NB4 (cell line): ENCODE data around the gene PCDHGA1.
"Not testable (repeated sequence)": the region's sequence is repeated elsewhere in the genome, so short reads cannot be mapped to it uniquely, and the experiment has no call there.

Experiments
- DNase-seq: peaks from one replicate; pipeline ENCODE4 v3.0.0; 2010; ENCODE audit warnings: low read depth
- H3K4me3 ChIP-seq: one replicate; pipeline ENCODE4 v1.5.1; 2011; ENCODE audit warnings: mild to moderate bottlenecking, low read depth, low read length, moderate library complexity
- MYC ChIP-seq: IDR thresholded peaks from 2 replicates; pipeline ENCODE4 v1.6.1; 2011; ENCODE audit warnings: low read depth, low read length
- POLR2A ChIP-seq: IDR thresholded peaks from 2 replicates; pipeline ENCODE4 v1.6.1; 2011; ENCODE audit warnings: mild to moderate bottlenecking; ENCODE audit not compliant: insufficient read length; ENCODE audit errors: extremely low read depth
- TF ChIP-seq, protein P1 (sequence below): IDR thresholded peaks from 2 replicates; pipeline ENCODE4 v1.6.1; 2011; ENCODE audit warnings: low read depth, low read length
- TF ChIP-seq, protein P2 (sequence below): IDR thresholded peaks from one replicate; pipeline ENCODE4 v1.5.1; 2012; ENCODE audit warnings: low read depth, low read length

PCDHGA1 gene

DNA sequence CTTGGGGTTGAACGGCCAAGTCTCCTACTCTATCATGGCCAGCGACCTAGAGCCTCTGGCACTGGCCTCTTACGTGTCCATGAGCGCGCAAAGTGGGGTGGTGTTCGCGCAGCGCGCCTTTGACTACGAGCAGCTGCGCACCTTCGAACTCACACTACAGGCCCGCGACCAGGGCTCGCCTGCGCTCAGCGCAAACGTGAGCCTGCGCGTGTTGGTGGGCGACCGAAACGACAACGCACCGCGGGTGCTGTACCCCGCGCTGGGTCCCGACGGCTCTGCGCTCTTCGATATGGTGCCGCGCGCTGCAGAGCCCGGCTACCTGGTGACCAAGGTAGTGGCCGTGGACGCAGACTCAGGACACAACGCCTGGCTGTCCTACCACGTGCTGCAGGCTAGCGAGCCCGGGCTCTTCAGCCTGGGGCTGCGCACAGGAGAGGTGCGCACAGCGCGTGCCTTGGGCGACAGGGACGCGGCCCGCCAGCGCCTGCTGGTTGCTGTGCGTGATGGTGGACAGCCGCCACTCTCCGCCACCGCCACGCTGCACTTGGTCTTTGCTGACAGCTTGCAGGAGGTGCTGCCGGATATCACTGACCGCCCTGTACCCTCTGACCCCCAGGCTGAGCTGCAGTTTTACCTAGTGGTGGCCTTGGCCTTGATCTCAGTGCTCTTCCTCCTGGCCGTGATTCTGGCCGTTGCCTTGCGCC, 69.4 kb downstream of the PCDHGA1 start:
- TF ChIP-seq MYC (no peak), POLR2A (no peak)
- TF ChIP-seq, protein P1, sequence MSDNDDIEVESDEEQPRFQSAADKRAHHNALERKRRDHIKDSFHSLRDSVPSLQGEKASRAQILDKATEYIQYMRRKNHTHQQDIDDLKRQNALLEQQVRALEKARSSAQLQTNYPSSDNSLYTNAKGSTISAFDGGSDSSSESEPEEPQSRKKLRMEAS: no peak
- TF ChIP-seq, protein P2, sequence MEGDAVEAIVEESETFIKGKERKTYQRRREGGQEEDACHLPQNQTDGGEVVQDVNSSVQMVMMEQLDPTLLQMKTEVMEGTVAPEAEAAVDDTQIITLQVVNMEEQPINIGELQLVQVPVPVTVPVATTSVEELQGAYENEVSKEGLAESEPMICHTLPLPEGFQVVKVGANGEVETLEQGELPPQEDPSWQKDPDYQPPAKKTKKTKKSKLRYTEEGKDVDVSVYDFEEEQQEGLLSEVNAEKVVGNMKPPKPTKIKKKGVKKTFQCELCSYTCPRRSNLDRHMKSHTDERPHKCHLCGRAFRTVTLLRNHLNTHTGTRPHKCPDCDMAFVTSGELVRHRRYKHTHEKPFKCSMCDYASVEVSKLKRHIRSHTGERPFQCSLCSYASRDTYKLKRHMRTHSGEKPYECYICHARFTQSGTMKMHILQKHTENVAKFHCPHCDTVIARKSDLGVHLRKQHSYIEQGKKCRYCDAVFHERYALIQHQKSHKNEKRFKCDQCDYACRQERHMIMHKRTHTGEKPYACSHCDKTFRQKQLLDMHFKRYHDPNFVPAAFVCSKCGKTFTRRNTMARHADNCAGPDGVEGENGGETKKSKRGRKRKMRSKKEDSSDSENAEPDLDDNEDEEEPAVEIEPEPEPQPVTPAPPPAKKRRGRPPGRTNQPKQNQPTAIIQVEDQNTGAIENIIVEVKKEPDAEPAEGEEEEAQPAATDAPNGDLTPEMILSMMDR: no peak
- H3K4me3 ChIP-seq: no peak overlapping the region
- DNase-seq: no peak

DNA sequence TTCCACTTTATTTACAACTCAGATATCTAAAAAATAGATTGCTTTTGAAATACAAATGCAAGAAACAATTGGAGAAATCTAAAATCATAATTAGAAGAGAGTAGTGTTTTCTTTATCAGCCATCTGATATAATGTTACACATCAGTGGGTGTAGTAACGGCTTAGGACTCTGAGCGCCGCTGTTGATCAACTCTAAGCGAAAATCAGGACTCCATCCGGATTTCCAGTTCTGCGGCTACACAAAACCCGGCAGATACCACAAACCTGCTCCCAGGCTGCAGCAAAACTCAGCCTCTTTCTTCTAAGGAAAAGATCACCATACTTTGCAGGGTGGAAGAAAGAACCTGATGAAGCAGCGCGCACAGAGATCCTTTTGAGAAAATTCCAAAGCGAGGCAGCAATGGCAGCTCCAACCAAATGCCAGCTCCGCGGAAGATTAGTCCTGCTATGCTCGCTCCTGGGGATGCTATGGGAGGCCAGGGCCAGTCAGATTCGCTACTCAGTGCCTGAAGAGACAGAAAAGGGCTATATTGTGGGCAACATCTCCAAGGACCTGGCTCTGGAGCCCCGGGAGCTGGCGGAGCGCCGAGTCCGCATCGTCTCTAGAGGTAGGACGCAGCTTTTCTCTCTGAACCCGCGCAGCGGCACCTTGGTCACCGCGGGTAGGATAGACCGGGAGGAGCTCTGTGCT, 72.4 kb downstream of the PCDHGA1 start, which contains the start of gene PCDHGA9:
Gene PCDHGA9, plus strand, starts transcription at position 226 of the 691 bp plus-strand sequence. Its CDS starts 175 bp downstream, at position 401.
- TF ChIP-seq, protein P1: no peak
- no peak for TF ChIP-seq POLR2A
- TF ChIP-seq, protein P2: peak; percentile 11
- no peak within 1 kb of the TSS for H3K4me3 ChIP-seq
- no peak for DNase-seq

DNA sequence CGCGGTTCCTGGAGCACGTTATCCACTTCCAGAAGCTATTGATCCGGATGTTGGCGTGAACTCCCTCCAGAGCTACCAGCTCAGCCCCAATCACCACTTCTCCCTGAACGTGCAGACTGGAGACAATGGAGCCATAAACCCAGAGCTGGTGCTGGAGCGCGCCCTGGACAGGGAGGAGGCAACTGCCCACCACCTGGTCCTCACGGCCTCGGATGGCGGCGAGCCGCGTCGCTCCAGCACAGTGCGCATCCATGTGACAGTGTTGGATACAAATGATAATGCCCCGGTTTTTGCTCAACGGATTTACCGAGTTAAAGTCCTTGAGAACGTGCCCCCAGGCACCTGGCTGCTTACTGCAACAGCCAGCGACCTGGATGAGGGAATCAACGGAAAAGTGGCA, 73.1 kb downstream of the PCDHGA1 start:
- no peak for DNase-seq
- H3K4me3 ChIP-seq: no peak overlapping the region
- no peak for TF ChIP-seq POLR2A
- TF ChIP-seq, protein P2: no peak
- no peak for TF ChIP-seq MYC
- TF ChIP-seq, protein P1: no peak

DNA sequence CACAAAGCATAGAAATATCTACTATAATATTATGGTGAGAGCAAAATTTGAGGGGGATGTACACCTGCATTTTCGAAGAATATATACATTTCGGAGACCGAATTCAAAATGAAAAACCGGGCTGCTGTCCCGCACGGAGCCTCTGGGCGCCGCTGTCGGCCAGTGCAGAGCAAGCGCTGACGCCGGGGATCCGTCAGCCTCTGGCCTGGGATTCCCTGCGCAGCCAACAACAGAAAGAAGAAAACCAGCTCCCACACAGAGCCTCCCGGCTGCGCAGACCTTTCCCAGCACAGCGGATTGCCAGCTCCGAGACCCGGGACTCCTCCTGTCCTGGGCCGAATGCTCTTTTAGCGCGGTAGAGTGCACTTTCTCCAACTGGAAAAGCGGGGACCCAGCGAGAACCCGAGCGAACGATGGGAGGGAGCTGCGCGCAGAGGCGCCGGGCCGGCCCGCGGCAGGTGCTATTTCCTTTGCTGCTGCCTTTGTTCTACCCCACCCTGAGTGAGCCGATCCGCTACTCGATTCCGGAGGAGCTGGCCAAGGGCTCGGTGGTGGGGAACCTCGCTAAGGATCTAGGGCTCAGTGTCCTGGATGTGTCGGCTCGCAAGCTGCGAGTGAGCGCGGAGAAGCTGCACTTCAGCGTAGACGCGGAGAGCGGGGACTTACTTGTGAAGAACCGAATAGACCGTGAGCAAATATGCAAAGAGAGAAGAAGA, 77.6 kb downstream of the PCDHGA1 start, which contains the start of gene PCDHGB6:
Gene PCDHGB6, plus strand, starts transcription at position 232 of the 716 bp plus-strand sequence. Its CDS starts 182 bp downstream, at position 414.
- not testable (repeated sequence) for DNase-seq, H3K4me3 ChIP-seq
- TF ChIP-seq, protein P2: peak; percentile 35

DNA sequence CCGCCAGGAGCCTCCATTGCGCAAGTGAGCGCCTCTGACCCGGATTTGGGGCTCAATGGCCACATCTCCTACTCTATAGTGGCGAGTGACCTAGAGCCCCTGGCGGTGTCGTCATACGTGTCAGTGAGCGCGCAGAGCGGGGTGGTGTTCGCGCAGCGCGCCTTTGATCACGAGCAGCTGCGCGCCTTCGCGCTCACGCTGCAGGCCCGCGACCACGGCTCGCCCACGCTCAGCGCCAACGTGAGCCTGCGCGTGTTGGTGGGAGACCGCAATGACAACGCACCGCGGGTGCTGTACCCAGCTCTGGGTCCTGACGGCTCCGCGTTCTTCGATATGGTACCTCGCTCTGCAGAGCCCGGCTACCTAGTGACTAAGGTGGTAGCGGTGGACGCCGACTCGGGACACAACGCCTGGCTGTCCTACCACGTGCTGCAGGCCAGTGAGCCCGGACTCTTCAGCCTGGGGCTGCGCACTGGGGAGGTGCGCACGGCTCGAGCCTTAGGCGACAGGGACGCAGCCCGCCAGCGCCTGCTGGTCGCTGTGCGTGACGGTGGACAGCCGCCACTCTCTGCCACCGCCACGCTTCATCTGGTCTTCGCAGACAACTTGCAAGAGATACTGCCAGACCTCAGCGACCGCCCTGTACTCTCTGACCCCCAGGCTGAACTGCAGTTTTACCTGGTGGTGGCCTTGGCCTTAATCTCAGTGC, 79.4 kb downstream of the PCDHGA1 start:
- TF ChIP-seq POLR2A: no peak
- TF ChIP-seq, protein P1: no peak
- TF ChIP-seq MYC: no peak
- TF ChIP-seq, protein P2: no peak
- H3K4me3 ChIP-seq: no peak overlapping the region
- no peak for DNase-seq
